ENCODE measurements around the gene ELMO3. TPM values are rescaled to one million over a fixed set of nuclear protein-coding genes. Genes with fewer than 3 reads are reported as not detected.

Gene ELMO3
- total RNA-seq, 1 donor = 0.36 TPM

DNA sequence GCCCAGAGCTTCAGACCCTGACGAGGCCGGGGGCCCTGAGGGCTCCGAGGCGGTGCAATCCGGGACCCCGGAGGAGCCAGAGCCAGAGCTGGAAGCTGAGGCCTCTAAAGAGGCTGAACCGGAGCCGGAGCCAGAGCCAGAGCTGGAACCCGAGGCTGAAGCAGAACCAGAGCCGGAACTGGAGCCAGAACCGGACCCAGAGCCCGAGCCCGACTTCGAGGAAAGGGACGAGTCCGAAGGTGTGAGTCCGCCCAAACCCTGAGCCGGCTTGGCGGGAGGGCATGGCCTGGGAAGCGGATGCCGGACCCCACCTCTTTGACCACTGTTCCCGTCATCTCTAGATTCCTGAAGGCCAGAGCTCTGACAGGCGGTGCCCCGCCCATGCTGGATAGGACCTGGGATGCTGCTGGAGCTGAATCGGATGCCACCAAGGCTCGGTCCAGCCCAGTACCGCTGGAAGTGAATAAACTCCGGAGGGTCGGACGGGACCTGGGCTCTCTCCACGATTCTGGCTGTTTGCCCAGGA is 24.2 kb upstream of the ELMO3 start:
- Histone ChIP-seq H4K20me1 (ENCODE audit: insufficient read depth, low read length) (peaks cover 22% of the 10 kb centered on the region), H3K36me3 (ENCODE audit: insufficient read depth, low read length) (no peaks in the 10 kb centered on the region), H3K27me3 (ENCODE audit: insufficient read depth, low read length) (no peaks in the 10 kb centered on the region), H3K4me2 (ENCODE audit: insufficient read depth, low read length) (peak overlapping the region; percentile 95), H2AFZ (ENCODE audit: low read length) (no peak overlapping the region), H3K79me2 (ENCODE audit: insufficient read depth, low read length) (no peaks in the 10 kb centered on the region), H3K4me1 (ENCODE audit: insufficient read depth, low read length) (peaks cover 16% of the 10 kb centered on the region), H3K4me3 (ENCODE audit: insufficient read depth, low read length) (peak overlapping the region; percentile 78), H3K27ac (ENCODE audit: low read depth, low read length) (no peak overlapping the region), H3K9me3 (ENCODE audit: low read depth, low read length) (no peaks in the 10 kb centered on the region)
- no peak for DNase-seq (ENCODE audit: insufficient read length, low spot score, missing footprints)
- TF ChIP-seq, protein P1, sequence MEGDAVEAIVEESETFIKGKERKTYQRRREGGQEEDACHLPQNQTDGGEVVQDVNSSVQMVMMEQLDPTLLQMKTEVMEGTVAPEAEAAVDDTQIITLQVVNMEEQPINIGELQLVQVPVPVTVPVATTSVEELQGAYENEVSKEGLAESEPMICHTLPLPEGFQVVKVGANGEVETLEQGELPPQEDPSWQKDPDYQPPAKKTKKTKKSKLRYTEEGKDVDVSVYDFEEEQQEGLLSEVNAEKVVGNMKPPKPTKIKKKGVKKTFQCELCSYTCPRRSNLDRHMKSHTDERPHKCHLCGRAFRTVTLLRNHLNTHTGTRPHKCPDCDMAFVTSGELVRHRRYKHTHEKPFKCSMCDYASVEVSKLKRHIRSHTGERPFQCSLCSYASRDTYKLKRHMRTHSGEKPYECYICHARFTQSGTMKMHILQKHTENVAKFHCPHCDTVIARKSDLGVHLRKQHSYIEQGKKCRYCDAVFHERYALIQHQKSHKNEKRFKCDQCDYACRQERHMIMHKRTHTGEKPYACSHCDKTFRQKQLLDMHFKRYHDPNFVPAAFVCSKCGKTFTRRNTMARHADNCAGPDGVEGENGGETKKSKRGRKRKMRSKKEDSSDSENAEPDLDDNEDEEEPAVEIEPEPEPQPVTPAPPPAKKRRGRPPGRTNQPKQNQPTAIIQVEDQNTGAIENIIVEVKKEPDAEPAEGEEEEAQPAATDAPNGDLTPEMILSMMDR (IDR thresholded peaks at IDR 0.05; ENCODE audit: extremely low read depth, low read depth, low read length) = no peak

DNA sequence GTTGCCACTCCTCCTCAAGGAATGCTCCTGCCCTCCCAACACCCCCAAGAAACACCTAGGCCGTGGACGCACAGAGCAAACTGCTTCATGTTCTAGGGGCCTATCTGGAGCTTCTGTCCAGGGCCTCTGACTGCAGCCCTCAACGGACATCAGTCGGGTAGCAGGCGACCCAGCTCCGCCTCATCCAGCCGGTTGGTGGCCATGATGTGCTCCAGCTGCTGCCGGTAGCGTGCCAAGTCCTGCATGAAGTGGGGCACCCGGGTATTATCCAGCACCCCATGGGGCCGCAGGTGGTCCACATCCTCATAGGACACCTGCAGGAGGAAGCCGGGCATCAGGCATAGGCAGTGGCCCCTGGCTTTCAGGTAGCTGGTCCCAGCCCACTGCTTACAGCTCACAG is 22.3 kb upstream of the ELMO3 start:
- Histone ChIP-seq H3K27ac (ENCODE audit: low read depth, low read length) (no peak overlapping the region), H3K79me2 (ENCODE audit: insufficient read depth, low read length) (no peaks in the 10 kb centered on the region), H3K4me3 (ENCODE audit: insufficient read depth, low read length) (no peak overlapping the region), H3K4me1 (ENCODE audit: insufficient read depth, low read length) (peaks cover 20% of the 10 kb centered on the region), H3K27me3 (ENCODE audit: insufficient read depth, low read length) (no peaks in the 10 kb centered on the region), H3K36me3 (ENCODE audit: insufficient read depth, low read length) (no peaks in the 10 kb centered on the region), H4K20me1 (ENCODE audit: insufficient read depth, low read length) (peaks cover 37% of the 10 kb centered on the region), H3K4me2 (ENCODE audit: insufficient read depth, low read length) (no peak overlapping the region), H2AFZ (ENCODE audit: low read length) (no peak overlapping the region), H3K9me3 (ENCODE audit: low read depth, low read length) (no peaks in the 10 kb centered on the region)
- DNase-seq (ENCODE audit: insufficient read length, low spot score, missing footprints) = no peak
- TF ChIP-seq, protein P1 (IDR thresholded peaks at IDR 0.05; ENCODE audit: extremely low read depth, low read depth, low read length) = no peak

DNA sequence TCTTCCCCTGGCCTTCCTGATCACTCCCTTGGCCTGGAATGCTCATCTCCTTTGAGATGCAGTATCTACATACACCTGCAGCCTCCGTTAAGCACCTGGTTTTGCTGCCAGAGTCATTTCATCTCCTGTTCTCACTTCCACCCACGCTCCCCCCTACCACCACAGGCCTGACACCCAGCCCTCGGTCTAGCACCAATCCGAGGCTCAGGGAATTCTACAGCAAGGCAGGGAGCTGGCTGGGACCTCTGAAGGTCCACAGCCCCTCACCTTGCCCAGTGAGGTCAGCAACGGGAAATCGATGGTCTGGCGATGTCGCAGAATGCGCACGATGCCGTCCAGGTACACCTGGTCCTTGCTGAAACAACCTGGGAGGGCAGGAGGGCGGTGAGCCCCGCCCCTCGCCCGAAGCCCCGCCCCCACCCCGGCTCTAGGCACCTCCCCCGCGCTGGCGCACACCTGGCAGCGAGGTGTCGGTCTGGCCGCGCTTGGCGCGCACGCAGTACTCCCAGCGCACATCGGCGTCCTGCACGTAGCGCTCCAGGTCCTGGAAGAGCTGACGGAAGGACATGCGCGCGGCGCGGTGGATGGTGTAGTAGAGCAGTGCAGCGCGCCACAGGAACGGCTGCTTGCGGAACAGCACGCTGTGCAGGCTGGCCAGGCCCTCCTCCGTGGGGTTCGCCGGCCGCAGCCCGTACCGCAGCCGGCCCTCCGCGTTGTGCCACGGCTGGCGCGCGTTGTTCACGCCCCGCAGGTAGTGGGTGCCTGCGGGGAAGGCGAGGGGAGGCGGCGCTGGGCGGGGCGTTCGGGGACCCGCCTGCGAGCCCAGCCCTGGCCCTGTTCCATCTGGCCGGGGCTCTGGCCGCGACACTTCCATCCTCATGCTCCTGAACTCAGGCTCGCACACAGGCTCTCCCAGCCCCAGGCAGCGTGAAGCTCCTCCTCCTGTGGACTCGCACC is 20.9 kb upstream of the ELMO3 start:
- H3K27ac ChIP-seq (ENCODE audit: low read depth, low read length) = no peak overlapping the region
- peaks cover 37% of the 10 kb centered on the region for H4K20me1 ChIP-seq (ENCODE audit: insufficient read depth, low read length)
- no peak overlapping the region for H2AFZ ChIP-seq (ENCODE audit: low read length)
- peak overlapping the region; percentile 82 for H3K4me2 ChIP-seq (ENCODE audit: insufficient read depth, low read length)
- H3K4me1 ChIP-seq (ENCODE audit: insufficient read depth, low read length) = peaks cover 31% of the 10 kb centered on the region
- no peaks in the 10 kb centered on the region for H3K9me3 ChIP-seq (ENCODE audit: low read depth, low read length)
- no peaks in the 10 kb centered on the region for H3K27me3 ChIP-seq (ENCODE audit: insufficient read depth, low read length)
- H3K79me2 ChIP-seq (ENCODE audit: insufficient read depth, low read length) = peaks cover 8% of the 10 kb centered on the region
- DNase-seq (ENCODE audit: insufficient read length, low spot score, missing footprints) = peak; percentile 98
- peak overlapping the region; percentile 66 for H3K4me3 ChIP-seq (ENCODE audit: insufficient read depth, low read length)
- TF ChIP-seq, protein P1 (IDR thresholded peaks at IDR 0.05; ENCODE audit: extremely low read depth, low read depth, low read length) = no peak
- H3K36me3 ChIP-seq (ENCODE audit: insufficient read depth, low read length) = no peaks in the 10 kb centered on the region

DNA sequence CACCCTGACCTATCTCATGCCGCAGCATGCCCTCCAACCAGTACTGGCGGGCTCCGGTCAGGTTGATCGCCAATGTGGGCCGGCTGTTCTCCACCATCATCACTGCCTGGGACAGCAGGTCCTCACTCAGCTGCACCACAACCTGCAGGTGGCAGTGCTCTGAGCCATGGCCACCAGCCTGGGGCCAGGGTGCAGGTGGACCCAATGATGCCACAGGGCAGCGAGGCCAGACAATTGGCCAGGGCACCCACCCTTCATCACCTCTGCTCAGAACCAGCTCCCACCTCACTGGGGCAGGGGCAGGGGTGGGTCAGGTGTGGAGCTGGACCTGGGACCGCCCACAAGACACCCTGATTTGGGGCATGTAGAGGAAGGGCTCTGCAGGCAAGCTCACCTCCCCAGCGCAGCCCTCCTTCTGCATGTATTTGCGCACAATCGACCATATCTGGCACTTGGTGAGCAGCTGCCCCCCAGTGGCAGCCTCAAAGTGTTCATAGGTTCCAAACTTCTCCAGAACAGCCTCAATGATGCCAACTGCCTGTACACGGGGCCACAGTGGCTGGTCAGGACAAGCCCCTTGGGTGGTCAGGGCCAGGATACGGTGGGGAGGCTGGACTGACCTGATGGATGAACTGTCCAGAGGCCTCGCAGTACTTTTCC is 19.4 kb upstream of the ELMO3 start:
- DNase-seq (ENCODE audit: insufficient read length, low spot score, missing footprints) = no peak
- peaks cover 11% of the 10 kb centered on the region for H3K79me2 ChIP-seq (ENCODE audit: insufficient read depth, low read length)
- no peaks in the 10 kb centered on the region for H3K9me3 ChIP-seq (ENCODE audit: low read depth, low read length)
- H3K36me3 ChIP-seq (ENCODE audit: insufficient read depth, low read length) = no peaks in the 10 kb centered on the region
- TF ChIP-seq, protein P1 (IDR thresholded peaks at IDR 0.05; ENCODE audit: extremely low read depth, low read depth, low read length) = peak; percentile 20
- H3K27me3 ChIP-seq (ENCODE audit: insufficient read depth, low read length) = no peaks in the 10 kb centered on the region
- H2AFZ ChIP-seq (ENCODE audit: low read length) = no peak overlapping the region
- peaks cover 37% of the 10 kb centered on the region for H4K20me1 ChIP-seq (ENCODE audit: insufficient read depth, low read length)
- H3K4me2 ChIP-seq (ENCODE audit: insufficient read depth, low read length) = no peak overlapping the region
- H3K27ac ChIP-seq (ENCODE audit: low read depth, low read length) = no peak overlapping the region
- H3K4me3 ChIP-seq (ENCODE audit: insufficient read depth, low read length) = no peak overlapping the region
- peaks cover 28% of the 10 kb centered on the region for H3K4me1 ChIP-seq (ENCODE audit: insufficient read depth, low read length)
